IPS-11a (cell line): ENCODE measurements around the gene SPATA3.

Experiments used
- H3K4me3 ChIP-seq: one replicate; pipeline ENCODE4 v1.5.1; 2013; ENCODE audit warnings: low read depth, low read length, control low read depth

Gene SPATA3

DNA sequence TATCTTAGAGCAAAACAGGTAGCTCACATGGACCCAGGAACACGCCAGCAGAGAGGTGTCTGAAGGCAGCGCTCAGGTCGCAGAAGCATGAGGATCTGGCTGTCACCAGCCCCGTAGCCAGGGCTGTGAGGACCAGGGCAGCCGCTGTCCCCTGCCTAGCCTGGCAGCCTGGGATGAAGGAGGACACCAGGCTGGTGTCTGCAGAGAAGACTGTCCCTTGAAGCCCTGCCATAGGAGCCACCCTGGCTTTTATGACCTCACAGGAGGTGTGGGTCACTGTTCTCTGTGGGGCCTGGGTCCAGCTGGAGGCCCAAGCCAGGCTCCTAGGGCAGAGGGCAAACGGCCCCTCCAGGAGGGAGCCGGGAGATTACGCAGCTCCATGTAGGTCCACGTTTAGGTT, at the start of gene SPATA3:
TSS of gene SPATA3 (plus strand) at position 301 of the 400 bp plus-strand sequence. CDS start 113 bp downstream, outside the sequence.
- no peak within 1 kb of the TSS for H3K4me3 ChIP-seq

- H3K4me3 ChIP-seq, result no peak overlapping the region
Measured at GRCh38 chr2:230946429-230947234, 49.3 kb upstream of the SPATA3 start.

- no peak overlapping the region for H3K4me3 ChIP-seq
Measured at GRCh38 chr2:230947235-230947576, 48.7 kb upstream of the SPATA3 start.

- no peak overlapping the region for H3K4me3 ChIP-seq
Measured at GRCh38 chr2:230947908-230948365, 48.0 kb upstream of the SPATA3 start.

- H3K4me3 ChIP-seq, result no peak overlapping the region
Measured at GRCh38 chr2:230949966-230950873, 45.7 kb upstream of the SPATA3 start.

- no peak overlapping the region for H3K4me3 ChIP-seq
Measured at GRCh38 chr2:230950874-230951339, 45.0 kb upstream of the SPATA3 start.

DNA sequence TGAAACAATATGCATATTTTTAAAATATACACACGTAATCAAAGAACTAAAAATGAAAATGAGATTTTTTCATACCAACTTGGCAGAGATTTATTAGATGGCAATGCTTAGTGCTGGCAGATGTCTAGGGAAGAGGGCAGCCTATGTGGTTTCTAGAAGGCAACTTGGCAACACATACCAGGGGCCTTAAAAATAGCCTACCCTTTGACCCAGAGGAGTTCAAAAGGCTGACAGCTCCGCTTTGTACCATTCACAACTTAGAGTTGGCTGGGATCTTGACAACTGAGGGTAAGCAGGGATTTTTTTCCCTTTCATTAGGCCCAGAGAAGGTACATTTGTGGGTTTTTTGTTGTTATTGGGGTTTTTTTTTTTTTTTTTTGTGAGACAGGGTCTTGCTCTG, 44.5 kb upstream of the SPATA3 start:
- H3K4me3 ChIP-seq, result no peak overlapping the region

DNA sequence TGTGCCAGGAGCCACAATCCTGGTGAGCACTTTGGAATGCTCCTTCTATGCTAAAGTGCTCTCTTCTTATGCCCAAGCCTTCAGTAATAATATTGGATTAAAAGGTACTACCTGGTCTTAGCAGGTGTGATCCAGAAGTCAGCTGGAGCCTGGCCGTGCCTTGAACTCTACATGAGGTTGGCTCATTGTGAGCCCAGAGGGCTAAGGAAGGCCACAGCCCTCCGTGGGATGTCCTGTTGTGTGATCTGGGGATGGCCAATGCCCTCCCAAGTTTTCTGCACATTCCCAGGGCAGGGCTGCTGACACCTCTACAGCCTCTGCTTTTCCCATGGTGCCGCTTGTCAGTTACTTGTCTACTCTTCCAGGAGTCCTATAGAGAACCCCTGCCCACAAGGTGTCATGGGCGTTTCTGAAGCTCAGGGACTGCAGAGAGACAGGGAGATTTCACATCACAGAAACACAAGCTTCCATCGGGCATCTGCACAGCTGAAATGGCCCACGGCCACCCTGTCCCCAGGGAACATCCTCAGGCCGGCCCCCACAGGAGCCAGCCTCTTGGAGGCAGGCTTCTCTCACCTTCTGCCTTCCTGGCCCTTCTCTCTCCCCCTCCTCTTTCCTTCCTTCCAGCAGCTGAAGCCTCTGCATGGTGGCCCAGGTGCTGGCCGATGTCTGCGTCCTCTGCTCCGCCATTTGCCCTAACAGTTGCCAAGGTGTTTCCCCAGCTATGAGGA, 43.5 kb upstream of the SPATA3 start:
- no peak overlapping the region for H3K4me3 ChIP-seq

GRCh38 chr2:230953845-230954244, 42.1 kb upstream of the SPATA3 start:
- H3K4me3 ChIP-seq, result no peak overlapping the region

DNA sequence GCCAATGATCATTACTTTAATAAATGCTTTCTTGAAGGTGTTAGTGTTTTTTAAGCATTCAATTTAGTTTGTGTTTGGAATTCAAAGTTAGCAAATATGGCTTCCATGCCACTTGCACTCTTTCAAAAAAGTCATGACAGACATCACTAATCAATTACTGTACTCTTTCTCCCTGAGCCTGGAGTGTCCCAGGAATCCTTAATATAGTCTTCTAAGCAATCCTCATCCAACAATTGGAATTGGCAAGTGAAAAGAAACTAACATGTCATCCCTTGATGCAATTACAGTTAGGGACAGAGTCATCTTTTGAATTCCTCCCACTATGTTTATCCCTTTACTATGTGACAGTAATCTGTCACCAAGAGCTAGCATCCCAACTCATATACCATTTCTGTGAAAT, 41.2 kb upstream of the SPATA3 start:
- H3K4me3 ChIP-seq, result no peak overlapping the region

- H3K4me3 ChIP-seq, result no peak overlapping the region
Measured at GRCh38 chr2:230955163-230955737, 40.7 kb upstream of the SPATA3 start.

DNA sequence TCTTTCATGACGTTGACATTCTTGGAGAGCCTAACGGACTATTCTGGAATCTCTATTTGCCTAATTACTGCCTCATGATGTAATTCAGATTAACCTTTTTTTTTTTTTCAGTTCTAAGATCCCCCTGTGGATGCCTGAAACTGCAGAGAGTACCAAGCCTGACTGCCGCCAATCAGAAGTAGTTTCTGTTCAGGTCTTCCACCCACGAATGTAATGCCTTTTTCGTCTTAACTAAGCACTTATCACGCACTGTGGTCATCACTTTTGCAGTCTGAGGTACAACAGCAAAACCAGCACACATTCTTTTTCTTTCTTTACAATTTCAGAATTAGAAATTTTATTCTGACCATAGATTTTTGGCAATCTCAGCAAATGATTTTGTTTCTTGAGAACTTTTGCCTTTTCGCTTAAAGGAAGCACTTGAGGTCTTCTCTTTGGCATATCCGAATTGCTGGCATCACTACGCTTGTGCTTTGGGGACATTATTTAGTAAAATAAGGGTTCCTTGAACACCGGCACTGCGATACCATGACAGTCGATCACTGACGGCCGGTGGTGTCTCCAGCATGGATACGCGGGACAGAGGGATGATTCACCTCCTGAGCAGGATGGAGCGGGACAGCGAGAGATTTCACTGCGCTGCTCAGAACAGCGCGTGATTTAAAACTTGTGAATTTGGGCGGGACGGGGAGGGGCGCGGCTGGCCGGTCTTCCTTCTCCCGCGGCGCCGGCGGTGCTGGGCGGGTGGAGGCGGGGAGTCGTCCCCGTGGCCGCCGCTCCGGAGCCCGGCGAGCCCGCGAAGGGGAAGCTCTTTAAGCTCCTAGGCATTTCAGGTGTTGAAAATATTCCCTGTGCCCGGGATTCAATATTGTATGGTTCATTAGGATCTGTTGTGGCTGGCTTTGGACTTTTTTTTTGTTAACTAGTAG, 38.8 kb upstream of the SPATA3 start:
- peak overlapping the region; percentile 27 for H3K4me3 ChIP-seq

DNA sequence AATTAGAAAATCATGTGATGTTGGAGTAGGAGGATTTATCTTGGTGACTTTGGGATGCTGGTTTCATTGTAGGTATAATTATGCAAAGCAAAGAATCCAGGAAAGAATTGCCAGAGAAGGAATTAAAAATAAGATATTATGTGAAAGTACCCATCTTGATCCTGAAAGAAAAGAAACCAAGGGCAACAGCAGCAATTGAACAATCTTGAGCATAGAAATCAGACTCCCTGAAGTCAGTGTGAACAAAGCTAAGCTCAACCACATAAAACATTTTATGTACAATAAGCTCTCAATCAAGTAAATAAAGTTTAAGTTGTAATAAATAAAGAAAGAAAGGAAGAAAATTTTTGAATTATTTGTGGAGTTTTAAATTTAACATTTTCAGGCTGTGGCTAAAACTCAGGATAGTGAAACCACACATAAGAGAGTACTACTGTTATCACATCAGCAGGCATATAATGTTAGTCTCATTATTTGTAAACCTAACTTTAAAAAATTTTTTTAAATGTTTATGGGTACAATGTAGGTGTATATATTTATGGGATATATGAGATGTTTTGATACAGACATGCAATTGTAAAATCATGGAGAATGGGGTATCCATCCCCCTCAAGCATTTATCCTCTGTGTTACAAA, 38.0 kb upstream of the SPATA3 start:
- H3K4me3 ChIP-seq, result peak overlapping the region; percentile 17

DNA sequence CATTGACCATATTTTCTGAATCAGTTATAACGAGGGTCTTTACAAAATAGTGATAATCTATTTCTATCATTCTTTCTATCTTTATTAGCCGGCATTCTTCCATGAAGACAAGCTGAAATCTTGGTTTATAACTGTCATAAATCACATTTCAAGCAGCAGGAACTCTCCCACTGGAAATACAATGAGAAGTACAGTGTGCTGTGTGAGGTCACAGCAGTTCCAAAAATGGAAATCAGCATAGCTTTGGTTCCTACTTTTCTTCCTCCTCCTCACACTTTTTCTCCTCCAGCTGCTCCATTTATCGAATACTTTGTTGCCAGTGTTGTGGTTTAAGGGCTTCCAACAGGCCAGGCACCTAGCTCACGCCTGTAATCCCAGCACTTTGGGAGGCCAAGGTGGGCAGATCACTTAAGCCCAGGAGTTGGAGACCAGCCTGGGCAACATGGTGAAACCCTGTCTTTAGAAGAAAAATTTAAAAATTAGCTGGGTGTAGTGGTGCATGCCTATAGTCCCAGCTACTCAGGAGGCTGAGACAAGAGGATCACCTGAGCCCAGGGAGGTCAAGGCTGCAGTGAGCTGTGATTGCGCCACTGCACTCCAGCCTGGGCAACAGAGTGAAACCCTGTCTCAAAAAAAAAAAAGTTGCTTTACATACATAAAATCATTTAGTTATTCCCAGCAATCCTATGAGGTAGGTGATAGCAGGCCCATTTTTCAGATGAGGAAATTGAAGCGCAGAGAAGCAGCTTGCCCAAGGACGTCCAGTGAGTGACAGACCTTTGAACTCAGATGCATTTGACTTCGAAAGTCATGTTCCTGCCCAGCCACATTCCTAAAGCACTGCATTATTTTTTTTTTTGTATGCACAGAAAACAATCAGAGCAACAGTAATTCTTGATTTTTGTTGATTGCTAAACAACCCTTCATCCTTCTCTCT, 36.8 kb upstream of the SPATA3 start:
- H3K4me3 ChIP-seq, result no peak overlapping the region

DNA sequence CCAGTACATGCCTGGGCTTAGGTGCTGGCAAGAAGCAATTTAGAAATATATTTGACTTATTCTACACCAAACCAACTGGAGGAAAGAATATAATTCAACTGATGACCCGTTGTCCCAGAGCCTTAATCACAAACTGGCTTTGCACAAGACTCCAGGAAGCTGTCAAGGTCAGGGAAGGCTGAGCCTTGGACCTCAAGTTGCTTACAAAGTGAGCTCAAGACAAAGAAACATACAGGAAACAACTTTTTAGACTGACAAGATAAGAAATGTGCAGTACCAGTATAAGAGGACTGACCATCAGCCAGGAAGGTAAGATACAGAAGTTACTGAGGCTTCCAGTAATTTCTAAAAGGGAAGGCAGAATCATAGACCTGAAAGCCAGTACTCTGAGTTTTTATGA, 35.9 kb upstream of the SPATA3 start:
- H3K4me3 ChIP-seq, result no peak overlapping the region

GRCh38 chr2:230961091-230961491, 34.8 kb upstream of the SPATA3 start:
- no peak overlapping the region for H3K4me3 ChIP-seq

DNA sequence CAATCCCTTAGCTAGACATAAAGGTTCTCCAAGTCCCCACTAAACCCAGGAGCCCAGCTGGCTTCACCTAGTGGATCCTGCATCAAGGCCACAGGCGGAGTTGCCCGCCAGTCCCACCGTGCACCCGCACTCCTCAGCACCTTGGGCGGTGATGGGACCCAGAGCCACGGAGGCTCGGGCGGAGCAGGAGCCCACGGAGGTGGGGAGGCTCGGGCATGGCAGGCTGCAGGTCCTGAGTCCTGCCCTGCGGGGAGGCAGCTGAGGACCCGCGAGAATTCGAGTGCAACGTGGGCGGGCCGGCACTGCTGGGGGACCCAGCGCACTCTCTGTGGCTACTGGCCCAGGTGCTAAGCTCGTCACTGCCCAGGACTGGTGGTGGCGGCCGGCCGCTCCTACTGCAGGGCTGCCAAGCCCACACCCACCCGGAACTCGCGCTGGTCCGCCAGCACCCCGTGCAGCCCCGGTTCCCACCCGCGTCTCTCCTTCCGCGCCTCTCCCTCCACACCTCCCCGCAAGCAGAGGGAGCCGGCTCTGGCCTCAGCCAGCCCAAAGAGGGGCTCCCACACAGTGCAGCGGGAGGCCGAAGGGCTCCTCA, 31.7 kb upstream of the SPATA3 start:
- H3K4me3 ChIP-seq, result no peak overlapping the region

DNA sequence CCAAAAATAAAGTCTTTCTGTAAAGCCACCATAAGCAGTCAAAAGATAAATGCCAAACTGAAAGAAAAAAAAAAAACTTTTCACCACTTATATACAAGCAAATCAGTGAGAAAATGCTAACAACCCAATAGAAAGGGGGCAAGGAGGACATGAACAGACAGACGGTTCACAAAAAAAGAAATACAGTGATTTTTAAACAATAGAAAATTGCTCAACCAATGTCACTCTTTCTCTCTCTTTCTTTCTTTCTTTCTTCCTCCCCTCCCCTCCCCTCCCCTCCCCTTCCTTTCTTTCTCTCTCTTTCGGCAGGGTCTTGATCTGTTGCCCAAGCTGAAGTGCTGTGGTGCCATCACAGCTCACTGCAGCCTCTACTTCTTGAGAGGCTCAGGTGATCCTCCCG, 28.8 kb upstream of the SPATA3 start:
- no peak overlapping the region for H3K4me3 ChIP-seq
